ENCODE measurements around the gene NXPH3.

NXPH3 gene

GRCh38 chr17:49631496-49631895, 55.8 kb downstream of the NXPH3 start:
- no peak for DNase-seq
